HG02870 (cell line): ENCODE data around the gene TTYH3.

Experiments
- ATAC-seq: cut with Tn5 transposase; IDR thresholded peaks from one replicate; pipeline ENCODE4 v1.9.1; 2021; ENCODE audit warnings: mild to moderate bottlenecking, moderate library complexity; ENCODE audit not compliant: unreplicated experiment

TTYH3 gene

DNA sequence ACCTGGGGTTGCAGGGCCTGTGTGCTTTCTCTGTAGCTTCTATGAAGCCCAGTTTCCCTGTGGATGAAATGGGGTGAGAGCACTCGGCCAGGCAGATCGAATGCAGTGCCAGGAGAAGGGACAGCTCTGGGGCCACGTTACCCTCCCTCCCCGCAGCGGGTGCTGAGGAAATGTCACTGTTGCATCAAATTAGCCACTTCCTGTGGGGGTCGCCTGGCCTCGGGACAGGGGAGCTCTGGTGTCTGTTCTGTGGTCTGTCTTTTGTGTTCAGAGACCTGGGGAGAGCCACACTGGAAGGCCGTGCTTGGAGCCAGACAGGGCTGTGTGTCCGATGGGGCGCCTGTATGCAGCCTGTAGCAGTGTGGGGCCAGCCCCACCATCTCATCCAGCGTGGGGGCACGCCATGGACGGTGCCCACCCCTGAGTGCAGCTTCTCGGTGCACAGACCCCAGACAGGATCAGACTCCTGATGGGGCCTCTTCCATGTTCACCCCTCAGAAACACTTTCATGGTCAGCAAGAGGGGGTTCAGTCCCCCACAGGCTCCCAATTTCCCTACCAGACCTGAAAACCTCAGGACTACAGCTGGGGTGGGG, 13.6 kb downstream of the TTYH3 start:
- ATAC-seq, result peak; percentile 36

DNA sequence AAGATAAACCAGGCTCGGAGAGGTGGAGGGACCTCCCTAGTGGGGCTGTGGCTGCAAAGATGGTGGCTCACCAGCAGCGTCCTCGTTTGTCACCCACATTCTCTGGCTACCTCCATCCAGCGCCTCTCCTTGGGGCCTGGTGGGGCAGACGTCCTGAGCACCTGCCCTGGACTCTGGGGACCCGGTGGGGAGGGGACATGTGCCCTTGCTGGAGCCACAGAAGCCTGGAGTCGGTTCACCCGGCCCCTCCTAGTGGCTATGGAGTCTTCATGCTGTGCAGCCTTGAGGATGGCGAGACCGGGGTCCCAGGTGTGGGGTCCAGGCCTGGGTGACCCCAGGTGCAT, 14.5 kb downstream of the TTYH3 start:
- ATAC-seq, result no peak

GRCh38 chr7:2646680-2647571, 15.1 kb downstream of the TTYH3 start:
- ATAC-seq, result no peak

DNA sequence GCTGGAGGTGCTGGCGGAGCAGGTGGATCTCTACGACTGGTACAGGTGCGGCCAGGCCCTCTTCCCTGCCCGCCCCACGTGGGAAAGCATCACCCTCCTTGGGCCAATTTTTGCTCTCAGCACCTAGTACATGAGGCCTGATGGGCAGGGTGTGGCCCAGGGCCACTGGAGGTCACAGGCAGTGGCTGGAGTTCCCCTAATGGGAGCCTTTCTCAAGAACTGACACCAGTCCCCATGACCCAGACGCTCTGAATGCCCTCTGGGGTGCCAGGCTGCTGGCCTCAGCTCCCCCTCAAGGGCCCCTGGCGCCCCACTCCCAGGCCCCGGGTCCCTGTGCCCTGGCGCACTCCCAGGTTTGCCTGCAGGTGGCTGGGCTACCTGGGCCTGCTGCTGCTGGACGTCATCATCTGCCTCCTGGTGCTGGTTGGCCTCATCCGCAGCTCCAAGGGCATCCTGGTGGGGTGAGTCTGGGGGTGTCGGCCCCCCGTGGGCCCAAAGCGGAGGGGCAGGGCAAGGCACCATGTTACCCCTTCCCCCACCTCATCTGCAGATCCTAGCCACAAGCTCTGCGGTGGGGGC, 15.9 kb downstream of the TTYH3 start:
- ATAC-seq, result no peak

DNA sequence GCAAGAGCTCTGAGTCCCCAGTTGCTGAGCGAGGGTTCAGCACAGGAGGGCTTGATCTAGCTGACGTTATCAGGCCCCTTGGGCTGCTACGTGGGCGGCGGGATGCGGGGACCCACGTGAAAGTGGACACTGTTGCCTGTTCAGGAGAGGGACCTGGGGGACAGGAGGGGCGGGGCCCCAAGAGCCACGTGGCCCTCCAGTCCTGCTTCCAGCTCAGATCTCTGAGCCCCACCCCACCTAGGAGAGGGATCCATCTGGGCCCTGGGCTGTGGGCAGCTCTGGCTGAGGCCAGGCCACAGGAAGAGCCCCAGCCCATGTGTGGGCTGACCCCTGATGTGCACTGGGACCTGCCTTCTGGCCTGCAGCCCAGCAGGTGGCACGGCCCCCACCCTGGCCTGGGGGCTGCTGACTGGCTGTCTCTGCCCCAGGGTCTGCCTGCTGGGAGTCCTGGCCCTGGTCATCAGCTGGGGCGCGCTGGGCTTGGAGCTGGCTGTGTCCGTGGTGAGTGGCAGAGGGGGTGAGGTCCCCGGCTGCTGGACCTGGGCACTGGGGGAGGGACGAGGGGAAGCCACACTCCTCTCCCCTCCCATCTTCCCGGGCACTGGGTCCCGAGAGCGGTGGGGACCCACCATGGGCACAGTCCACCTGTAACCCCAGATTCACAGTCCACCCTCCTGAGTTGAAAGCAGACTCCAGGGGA, 17.5 kb downstream of the TTYH3 start:
- no peak for ATAC-seq

- ATAC-seq, result no peak
These were observed 18.2 kb downstream of the TTYH3 start for GRCh38 chr7:2649991-2650390.

DNA sequence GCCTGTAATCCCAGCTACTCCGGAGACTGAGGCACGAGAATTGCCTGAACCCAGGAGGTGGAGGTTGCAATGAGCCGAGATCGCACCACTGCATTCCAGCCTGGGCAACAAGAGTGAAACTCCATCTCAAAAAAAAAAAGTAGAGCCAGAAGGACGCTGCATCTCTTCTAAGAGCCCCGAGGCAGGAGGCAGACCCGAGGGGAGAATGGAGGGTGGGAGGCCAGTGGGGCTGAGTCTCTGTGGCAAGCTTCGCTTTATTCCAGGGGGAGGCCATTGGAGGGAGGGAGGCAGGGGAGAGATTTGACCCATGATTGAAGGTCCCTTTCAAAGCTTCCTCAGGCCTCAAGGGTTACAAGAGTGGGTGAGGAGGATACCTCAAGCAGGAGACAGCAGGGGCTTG, 18.7 kb downstream of the TTYH3 start:
- no peak for ATAC-seq

- no peak for ATAC-seq
These were observed 19.6 kb downstream of the TTYH3 start for GRCh38 chr7:2651336-2651735.

- no peak for ATAC-seq
These were observed 20.3 kb downstream of the TTYH3 start for GRCh38 chr7:2651847-2652735.

DNA sequence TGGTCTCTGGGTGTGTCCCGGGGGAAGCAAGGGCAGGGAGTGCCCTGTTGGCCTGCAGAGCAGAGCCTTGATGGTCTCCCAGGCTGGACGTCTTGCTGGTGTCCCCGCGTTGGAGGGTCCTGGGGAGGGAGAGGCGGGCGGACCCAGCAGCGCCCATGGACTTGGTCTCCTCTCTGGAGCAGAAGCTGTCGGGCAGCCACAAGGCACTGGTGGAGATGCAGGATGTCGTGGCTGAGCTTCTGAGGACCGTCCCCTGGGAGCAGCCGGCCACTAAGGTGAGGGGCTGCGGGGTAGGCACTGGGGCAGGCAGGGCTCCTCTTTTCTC, 20.9 kb downstream of the TTYH3 start:
- no peak for ATAC-seq

DNA sequence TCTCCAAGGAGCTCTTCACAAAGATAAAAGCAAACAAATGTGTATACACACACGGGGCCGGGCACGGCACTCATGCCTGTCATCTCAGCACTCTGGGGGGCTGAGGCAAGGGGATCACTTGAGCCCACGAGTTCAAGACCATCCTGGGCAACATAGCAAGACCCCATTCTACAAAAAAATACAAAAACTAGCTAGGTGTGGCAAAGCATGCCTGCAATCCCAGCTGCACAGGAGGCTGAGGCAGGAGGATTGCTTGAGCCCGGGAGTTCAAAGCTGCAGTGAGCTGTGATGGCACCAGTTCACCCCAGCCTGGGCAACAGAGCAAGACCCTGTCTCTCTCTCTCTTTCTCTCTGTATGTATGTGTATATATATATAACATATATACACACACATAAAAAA, 22.3 kb downstream of the TTYH3 start:
- ATAC-seq, result no peak

- no peak for ATAC-seq
These were observed 24.3 kb downstream of the TTYH3 start for GRCh38 chr7:2655870-2656614.

- ATAC-seq, result no peak
These were observed 25.4 kb downstream of the TTYH3 start for GRCh38 chr7:2657208-2657607.

GRCh38 chr7:2657920-2658671, 26.3 kb downstream of the TTYH3 start:
- no peak for ATAC-seq

DNA sequence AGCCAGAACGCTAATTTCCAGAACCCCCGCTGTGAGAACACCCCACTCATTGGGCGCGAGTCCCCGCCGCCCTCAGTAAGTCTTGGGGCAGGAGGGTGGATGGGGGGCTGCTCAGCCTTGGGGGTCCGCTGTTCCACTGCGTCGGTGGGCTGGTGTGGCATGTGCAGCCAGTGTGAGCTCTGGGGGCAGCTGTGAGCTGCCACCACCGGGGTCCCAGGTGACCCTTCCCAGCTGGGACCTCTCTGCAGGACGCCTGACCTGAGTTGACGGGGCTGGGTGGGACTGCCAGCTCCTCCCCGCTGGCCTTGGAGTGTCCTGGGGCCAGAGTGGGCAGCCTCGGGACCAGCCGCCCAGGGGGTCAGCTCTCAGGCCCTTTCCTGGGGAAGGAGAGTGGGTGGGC, 27.2 kb downstream of the TTYH3 start:
- no peak for ATAC-seq

GRCh38 chr7:2659556-2660358, 28.0 kb downstream of the TTYH3 start:
- no peak for ATAC-seq

- no peak for ATAC-seq
These were observed 28.7 kb downstream of the TTYH3 start for GRCh38 chr7:2660359-2661095.

DNA sequence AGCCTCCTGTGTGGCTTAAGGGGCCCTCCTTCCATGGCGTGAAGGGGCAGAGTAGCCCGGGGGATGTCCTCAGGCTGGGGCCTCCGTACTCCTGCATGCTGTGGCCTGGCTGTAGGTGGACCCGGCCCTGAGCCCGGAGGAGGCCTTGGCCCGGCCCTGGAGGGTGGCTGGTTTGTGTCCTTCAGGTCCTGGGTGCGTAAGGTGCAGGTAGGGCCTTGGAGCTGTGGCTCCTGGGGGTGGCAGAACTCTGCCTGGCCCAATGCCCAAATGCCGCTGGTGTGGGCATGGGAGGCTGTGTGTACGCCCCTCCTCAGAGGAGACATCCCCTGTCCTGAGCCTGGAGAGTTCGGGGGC, 29.3 kb downstream of the TTYH3 start:
- no peak for ATAC-seq
